ENCODE measurements around the gene SMARCA2. TPM values are rescaled to one million over a fixed set of nuclear protein-coding genes. Genes with fewer than 3 reads are reported as not detected.

SMARCA2 gene
- total RNA-seq, 1 donor from 2014 or later: 110 TPM

DNA sequence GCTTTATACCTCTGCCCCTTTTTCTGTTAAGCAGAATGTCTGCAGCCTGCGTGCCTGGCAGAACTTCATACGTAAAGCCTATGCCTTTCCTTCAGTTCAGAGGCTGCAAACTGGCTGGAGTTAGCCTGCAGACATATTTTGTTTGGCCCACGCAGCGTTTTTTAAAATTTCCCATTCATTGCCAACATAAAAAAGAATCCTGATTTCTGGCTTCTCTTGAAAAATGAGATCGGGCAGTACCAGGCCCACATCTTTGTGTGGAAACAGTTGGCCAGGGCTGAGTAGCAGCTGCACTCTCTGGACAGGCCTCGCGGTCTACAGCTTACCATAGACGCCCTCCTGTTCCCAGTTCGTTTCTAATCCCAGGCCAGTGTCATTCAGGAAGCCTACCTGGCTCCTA is 104.4 kb downstream of the SMARCA2 start:
- H3K27me3 Mint-ChIP-seq (ENCODE audit: unreplicated experiment): no peaks in the 10 kb centered on the region
- no peak for DNase-seq (ENCODE audit: extremely low spot score, unreplicated experiment)
- H3K4me3 Mint-ChIP-seq (ENCODE audit: unreplicated experiment): no peak overlapping the region
- H3K36me3 Mint-ChIP-seq (ENCODE audit: unreplicated experiment): peaks cover 53% of the 10 kb centered on the region
- no peak overlapping the region for H3K27ac Mint-ChIP-seq (ENCODE audit: unreplicated experiment)
- peaks cover 10% of the 10 kb centered on the region for H3K4me1 Mint-ChIP-seq (ENCODE audit: unreplicated experiment)
- H3K9me3 Mint-ChIP-seq (ENCODE audit: unreplicated experiment): no peaks in the 10 kb centered on the region
- TF ChIP-seq CTCF (IDR thresholded peaks at IDR 0.05): no peak

DNA sequence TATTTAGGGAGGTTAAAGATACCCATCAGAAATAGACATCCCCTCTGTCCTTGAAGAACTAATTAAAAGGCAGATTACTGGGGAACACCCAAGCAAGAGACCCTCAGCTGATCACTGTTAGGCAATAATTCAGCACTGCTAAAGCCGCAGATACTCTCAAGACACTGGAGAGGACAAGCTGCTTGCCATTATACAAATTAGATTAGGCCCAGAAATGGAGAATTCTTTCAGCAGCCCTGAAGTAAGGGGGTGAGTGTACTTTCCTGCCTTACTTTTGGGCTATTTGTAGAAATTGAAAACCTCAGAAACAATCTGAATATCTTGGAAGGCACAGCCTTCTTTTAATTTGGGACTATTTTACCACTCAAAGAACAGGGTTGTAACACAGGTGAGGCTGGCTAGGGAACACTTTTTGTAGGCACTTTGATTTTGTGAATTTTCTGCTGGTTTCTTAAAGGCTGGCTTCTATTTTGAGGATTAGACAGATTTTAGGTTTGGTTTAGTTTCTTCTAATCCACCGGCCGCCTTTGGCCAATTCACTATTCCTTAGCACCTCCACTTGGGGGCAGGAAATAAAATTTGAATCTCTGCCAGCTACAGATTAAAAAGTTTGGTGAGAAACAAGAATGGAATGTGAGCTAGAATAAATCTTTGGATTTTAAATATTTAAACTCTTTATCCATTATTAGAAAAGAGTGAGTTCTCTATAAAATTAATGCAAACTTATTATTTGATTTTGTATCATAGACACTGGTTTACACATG is 106.0 kb downstream of the SMARCA2 start:
- no peak for DNase-seq (ENCODE audit: extremely low spot score, unreplicated experiment)
- no peaks in the 10 kb centered on the region for H3K9me3 Mint-ChIP-seq (ENCODE audit: unreplicated experiment)
- TF ChIP-seq CTCF (IDR thresholded peaks at IDR 0.05): peak; percentile 41
- H3K36me3 Mint-ChIP-seq (ENCODE audit: unreplicated experiment): peaks cover 48% of the 10 kb centered on the region
- peaks cover 18% of the 10 kb centered on the region for H3K4me1 Mint-ChIP-seq (ENCODE audit: unreplicated experiment)
- no peak overlapping the region for H3K4me3 Mint-ChIP-seq (ENCODE audit: unreplicated experiment)
- no peaks in the 10 kb centered on the region for H3K27me3 Mint-ChIP-seq (ENCODE audit: unreplicated experiment)
- no peak overlapping the region for H3K27ac Mint-ChIP-seq (ENCODE audit: unreplicated experiment)

DNA sequence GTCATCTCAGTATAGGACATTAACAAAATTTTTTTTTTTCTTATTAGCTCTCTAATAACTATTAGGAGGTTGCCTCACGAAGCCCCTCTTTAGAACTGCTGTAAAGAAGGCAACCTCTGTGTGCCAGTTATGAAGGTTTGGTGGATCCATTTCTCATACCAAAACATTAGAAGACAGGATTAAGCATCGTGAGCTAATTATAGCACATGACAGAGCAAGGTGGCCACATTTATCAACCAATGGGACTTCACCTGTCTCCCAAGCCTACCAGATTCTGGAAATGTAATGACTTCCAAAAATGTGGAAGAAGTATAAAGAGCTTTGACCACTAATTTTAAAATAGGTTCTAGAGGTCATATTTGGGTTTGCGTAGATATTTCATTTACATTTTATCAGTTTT is 107.2 kb downstream of the SMARCA2 start:
- Mint-ChIP-seq H3K4me1 (ENCODE audit: unreplicated experiment) (peaks cover 26% of the 10 kb centered on the region), H3K36me3 (ENCODE audit: unreplicated experiment) (peaks cover 37% of the 10 kb centered on the region), H3K4me3 (ENCODE audit: unreplicated experiment) (no peak overlapping the region), H3K9me3 (ENCODE audit: unreplicated experiment) (no peaks in the 10 kb centered on the region), H3K27ac (ENCODE audit: unreplicated experiment) (no peak overlapping the region), H3K27me3 (ENCODE audit: unreplicated experiment) (no peaks in the 10 kb centered on the region)
- no peak for TF ChIP-seq CTCF (IDR thresholded peaks at IDR 0.05)
- no peak for DNase-seq (ENCODE audit: extremely low spot score, unreplicated experiment)

DNA sequence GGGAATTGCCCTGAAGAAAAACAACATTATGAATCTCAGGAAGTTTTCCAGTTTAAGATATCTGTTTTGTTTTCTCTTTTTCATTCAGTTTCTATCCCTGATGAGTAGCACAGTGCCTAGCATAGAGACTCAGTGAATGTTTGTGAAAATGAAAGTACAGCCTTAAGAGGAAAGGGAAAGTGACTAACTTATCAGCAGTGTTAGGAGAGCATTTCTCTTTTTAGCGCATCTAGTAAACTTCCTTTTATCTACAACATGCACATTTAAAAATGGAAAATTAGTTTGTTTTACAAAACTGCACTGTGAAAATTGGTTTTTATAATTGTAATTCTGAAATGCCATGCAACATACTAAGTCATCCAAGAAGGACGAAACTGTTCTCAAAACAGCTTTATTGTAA is 110.8 kb downstream of the SMARCA2 start:
- Mint-ChIP-seq H3K4me3 (ENCODE audit: unreplicated experiment) (no peak overlapping the region), H3K9me3 (ENCODE audit: unreplicated experiment) (no peaks in the 10 kb centered on the region), H3K36me3 (ENCODE audit: unreplicated experiment) (peaks cover 21% of the 10 kb centered on the region), H3K27ac (ENCODE audit: unreplicated experiment) (no peak overlapping the region), H3K27me3 (ENCODE audit: unreplicated experiment) (no peaks in the 10 kb centered on the region), H3K4me1 (ENCODE audit: unreplicated experiment) (peaks cover 39% of the 10 kb centered on the region)
- no peak for DNase-seq (ENCODE audit: extremely low spot score, unreplicated experiment)
- TF ChIP-seq CTCF (IDR thresholded peaks at IDR 0.05): no peak

DNA sequence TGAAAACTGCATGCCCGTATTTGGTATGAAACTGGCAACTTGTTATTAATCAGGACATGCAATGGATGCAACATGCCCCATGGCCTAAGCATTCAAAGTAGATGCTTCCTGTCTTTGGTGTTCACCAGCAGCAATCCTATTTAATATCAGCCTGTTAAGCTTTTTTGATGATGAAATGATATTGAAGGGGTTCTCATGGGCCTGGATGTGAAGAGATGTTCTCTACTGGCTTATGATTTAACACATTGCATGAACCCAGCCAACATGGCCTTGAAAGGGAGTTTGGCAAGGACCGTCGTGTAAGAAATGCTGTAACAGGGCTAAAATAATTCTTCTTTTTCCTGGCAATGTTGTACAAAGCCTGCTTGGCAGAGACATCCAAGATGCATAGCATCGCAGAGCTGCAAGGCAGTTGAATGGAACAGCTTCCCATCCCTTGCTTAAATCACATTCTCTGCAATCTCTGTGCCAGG is 111.2 kb downstream of the SMARCA2 start:
- no peak overlapping the region for H3K4me3 Mint-ChIP-seq (ENCODE audit: unreplicated experiment)
- TF ChIP-seq CTCF (IDR thresholded peaks at IDR 0.05): no peak
- peaks cover 35% of the 10 kb centered on the region for H3K4me1 Mint-ChIP-seq (ENCODE audit: unreplicated experiment)
- H3K36me3 Mint-ChIP-seq (ENCODE audit: unreplicated experiment): peaks cover 21% of the 10 kb centered on the region
- H3K27me3 Mint-ChIP-seq (ENCODE audit: unreplicated experiment): no peaks in the 10 kb centered on the region
- no peaks in the 10 kb centered on the region for H3K9me3 Mint-ChIP-seq (ENCODE audit: unreplicated experiment)
- no peak for DNase-seq (ENCODE audit: extremely low spot score, unreplicated experiment)
- no peak overlapping the region for H3K27ac Mint-ChIP-seq (ENCODE audit: unreplicated experiment)
